Endothelial cell of umbilical vein (primary cell): ENCODE measurements around the gene RGS6.

Source experiments
- CTCF ChIP-seq, 2 donors: IDR thresholded peaks; 1 replicate in 1 of 2; 2 replicates in 1 of 2; pipeline ENCODE4 v1.5.1; 2011; ENCODE audit warnings: low read length in 2 of 2, mild to moderate bottlenecking in 2 of 2, moderate library complexity in 2 of 2, control low read depth in 1 of 2, inconsistent platforms in 1 of 2, low read depth in 1 of 2; ENCODE audit not compliant: insufficient read depth in 1 of 2; ENCODE audit errors: extremely low read depth in 1 of 2
- EZH2 ChIP-seq: IDR thresholded peaks from 2 replicates; pipeline ENCODE4 v1.6.1; 2012; ENCODE audit warnings: borderline replicate concordance, low read depth, mild to moderate bottlenecking, moderate library complexity, low read length, inconsistent platforms; ENCODE audit not compliant: severe bottlenecking
- JUN ChIP-seq: IDR thresholded peaks from 2 replicates; pipeline ENCODE4 v1.6.1; 2011; ENCODE audit warnings: borderline replicate concordance, low read depth; ENCODE audit not compliant: insufficient read length, insufficient read depth
- MAX ChIP-seq: IDR thresholded peaks from 2 replicates; pipeline ENCODE4 v1.6.1; 2011; ENCODE audit not compliant: insufficient read depth, insufficient read length
- MYC ChIP-seq: IDR thresholded peaks from one replicate; pipeline ENCODE4 v1.6.1; 2011; ENCODE audit warnings: mild to moderate bottlenecking, low read depth, low read length
- POLR2A ChIP-seq: IDR thresholded peaks from 2 replicates; pipeline ENCODE4 v1.6.1; 2012; ENCODE audit warnings: low read depth, mild to moderate bottlenecking, control low read depth, low read length
- POLR2AphosphoS5 ChIP-seq: IDR thresholded peaks from 2 replicates; pipeline ENCODE4 v1.6.1; 2012; ENCODE audit warnings: low read depth, mild to moderate bottlenecking, control low read depth, low read length, moderate library complexity; ENCODE audit not compliant: insufficient read depth

GRCh38 chr14:72311116-72311515 is 378.9 kb downstream of the RGS6 start:
- TF ChIP-seq CTCF (IDR thresholded peaks at IDR 0.05; ENCODE audit: extremely low read depth in 1 of 2, insufficient read depth in 1 of 2, low read depth in 1 of 2, low read length in 2 of 2) (no peak), MYC (no peak), POLR2A (no peak), MAX (no peak), POLR2AphosphoS5 (no peak), EZH2 (no peak), JUN (no peak)
